Endothelial cell of hepatic sinusoid (primary cell): ENCODE results near the gene ITGB3.

ENCODE experiments used
- in situ Hi-C: cut with HindIII; loops from 2 replicates; pipeline ENCODE4 v1.10.0; 2017; ENCODE audit warnings: low sequenced_read_pairs

The ITGB3 gene

GRCh38 chr17:47295037-47295873 is 41.6 kb downstream of the ITGB3 start:
- in situ Hi-C loops, result no loop called here

DNA sequence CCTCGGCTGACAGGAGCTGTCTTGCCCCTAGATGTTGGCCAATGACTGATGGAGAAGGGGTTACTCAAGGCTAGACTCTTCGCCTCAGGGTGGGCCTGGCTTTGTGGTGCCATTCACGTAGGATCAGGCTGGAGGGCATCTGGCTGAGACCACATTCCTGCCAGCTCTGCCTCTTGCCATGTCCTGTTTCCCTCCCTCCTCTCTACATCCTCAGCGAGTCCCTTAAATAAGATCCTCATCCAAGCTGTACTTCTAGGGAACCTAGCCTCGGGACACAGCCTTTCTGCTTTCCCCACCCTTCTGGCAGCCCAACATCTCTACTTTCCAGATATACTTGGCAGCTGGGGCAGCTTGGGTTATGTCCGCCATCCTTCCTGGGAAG is 42.2 kb downstream of the ITGB3 start:
- in situ Hi-C loops, result no loop called here

GRCh38 chr17:47297661-47298400 is 44.2 kb downstream of the ITGB3 start:
- in situ Hi-C loops, result no loop called here

DNA sequence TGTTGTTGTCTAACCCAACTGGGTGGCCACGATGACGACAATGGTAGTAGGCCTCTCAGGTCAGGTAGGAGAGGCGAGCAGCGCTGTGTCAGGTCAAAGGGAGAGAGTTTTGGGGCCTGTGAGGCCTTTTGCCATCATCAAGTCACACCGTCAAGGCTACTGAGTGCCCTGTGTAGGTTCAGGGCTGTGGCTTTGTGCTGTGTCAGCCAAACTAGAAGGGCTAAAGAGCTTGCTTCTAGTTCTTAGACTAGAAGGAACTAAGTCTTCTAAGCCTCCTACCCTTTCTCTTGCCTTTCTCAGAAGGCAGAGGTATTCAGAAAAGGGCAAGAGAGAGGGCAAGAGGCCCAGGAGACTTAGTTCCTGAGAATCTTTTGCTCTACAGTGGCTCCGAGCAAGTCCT is 45.1 kb downstream of the ITGB3 start:
- in situ Hi-C loops, result no loop called here

- in situ Hi-C loops, result no loop called here
Measured at GRCh38 chr17:47299239-47299910, 45.7 kb downstream of the ITGB3 start.

- in situ Hi-C loops, result no loop called here
Measured at GRCh38 chr17:47300718-47301117, 47.1 kb downstream of the ITGB3 start.

DNA sequence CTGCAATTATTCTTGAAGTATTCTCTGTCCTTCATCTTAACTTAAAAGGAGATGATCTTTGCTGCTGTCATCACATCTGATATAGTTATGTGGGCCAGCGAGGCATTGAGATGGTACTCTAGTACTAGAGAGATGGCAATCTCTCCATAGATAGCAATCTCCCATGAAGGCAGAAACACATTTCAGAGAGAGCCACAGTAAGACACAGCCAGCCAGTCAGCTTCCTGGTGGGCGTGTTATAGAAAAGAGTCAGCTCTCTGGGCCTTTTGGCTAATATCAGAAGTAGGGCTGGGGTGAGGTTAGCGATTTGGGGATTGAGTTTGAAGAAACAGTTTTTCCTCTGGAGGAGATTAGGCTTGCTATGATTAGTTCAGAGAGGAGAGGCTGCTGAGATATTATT is 47.5 kb downstream of the ITGB3 start:
- in situ Hi-C loops, result no loop called here

DNA sequence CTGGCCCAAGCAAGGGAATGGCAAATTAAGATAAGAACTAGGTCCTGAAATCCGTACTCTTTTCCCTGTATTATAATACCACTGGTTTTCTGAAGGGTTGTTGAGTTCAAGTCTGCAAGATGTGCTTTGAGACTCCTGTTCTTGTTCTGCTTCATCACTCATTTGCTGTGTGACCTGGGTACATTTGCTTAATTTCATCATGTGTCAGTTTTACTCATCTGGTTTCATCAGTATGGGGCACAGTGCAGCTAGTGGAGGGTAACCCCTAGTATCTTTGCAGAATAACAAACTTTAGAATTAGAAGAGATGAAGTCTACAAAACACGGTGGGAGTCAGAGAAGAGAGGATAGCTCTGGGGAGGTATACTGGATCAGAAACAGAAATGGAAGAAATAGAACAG is 48.2 kb downstream of the ITGB3 start:
- in situ Hi-C loops, result no loop called here

DNA sequence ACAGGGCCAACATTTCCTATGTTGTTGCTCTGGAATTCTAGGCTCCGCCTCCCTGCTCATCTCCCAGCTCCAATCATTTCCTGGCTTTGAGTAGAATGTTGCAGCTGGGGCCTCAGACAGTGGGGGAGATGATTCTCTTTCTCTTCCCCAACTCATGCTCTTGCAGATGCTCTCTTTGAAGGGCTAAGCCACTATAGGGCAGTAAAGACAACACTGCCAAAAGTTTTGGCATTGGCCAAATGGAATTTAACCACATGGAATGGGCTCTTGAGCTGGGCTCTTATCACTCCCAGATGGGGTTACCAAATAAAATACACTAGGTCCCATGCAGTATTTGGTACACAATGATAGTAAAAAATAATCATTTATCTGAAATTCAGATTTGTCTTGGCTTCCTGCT is 50.6 kb downstream of the ITGB3 start:
- in situ Hi-C loops, result no loop called here

GRCh38 chr17:47305302-47305923 is 51.8 kb downstream of the ITGB3 start:
- in situ Hi-C loops, result no loop called here

DNA sequence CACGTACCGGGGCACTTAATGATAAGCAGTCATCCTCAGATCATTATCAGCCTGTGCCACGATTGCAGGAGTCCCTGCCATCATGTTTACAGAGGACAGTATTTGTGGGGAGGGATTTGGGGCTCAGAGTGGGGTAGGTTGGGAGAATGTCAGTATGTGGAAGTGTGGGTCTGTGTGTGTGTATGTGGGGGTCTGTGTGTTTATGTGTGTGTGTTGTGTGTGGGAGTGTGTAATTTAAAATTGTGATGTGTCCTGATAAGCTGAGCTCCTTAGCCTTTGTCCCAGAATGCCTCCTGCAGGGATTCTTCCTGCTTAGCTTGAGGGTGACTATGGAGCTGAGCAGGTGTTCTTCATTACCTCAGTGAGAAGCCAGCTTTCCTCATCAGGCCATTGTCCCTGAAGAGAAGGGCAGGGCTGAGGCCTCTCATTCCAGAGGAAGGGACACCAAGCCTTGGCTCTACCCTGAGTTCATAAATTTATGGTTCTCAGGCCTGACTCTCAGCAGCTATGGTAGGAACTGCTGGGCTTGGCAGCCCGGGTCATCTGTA is 56.6 kb downstream of the ITGB3 start:
- in situ Hi-C loops, result loop anchor here (5.0 kb wide), 1 partner anchor 73 kb away; no protein-coding TSS in a partner anchor

GRCh38 chr17:47311420-47311819 is 57.8 kb downstream of the ITGB3 start:
- in situ Hi-C loops, result loop anchor here (5.0 kb wide), 1 partner anchor 74 kb away; no protein-coding TSS in a partner anchor

GRCh38 chr17:47315451-47316266 is 62.0 kb downstream of the ITGB3 start:
- in situ Hi-C loops, result no loop called here

DNA sequence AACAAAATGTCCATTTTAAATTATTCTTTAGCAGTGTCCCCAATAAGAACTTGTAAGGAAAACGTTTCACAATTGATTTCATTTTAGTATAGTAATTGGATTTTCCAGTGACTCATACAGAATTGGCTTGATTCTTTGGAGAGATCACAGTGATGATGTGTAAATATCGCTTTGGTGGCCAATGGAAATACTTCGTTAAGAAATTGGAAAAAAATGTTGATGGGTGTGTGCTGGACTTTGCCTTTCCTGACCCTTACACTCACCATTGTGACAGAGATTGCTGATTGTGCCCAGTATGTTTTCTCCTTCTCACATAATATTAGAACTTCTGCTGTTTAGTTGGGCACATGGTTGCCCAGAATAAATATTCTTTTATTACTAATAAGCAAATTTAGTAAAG is 62.7 kb downstream of the ITGB3 start:
- in situ Hi-C loops, result no loop called here

DNA sequence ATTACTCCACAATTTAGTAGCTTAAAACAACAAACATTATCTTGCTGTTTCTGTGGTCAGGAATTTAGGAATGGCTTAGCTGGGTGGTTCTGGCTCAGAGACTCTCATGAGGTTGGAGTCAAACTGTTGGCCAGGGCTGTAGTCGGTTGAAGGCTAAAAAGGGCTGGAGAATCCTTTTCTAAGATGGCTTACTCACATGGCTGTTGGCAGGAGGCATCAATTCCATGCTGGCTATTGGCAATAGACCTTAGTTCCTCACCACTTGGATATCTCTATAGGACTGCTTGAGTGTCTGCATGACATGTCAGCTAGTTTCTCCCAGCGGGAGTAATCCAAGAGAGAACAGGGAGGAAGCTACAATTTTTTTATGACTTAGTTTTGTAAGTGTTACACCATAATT is 63.5 kb downstream of the ITGB3 start:
- in situ Hi-C loops, result no loop called here

DNA sequence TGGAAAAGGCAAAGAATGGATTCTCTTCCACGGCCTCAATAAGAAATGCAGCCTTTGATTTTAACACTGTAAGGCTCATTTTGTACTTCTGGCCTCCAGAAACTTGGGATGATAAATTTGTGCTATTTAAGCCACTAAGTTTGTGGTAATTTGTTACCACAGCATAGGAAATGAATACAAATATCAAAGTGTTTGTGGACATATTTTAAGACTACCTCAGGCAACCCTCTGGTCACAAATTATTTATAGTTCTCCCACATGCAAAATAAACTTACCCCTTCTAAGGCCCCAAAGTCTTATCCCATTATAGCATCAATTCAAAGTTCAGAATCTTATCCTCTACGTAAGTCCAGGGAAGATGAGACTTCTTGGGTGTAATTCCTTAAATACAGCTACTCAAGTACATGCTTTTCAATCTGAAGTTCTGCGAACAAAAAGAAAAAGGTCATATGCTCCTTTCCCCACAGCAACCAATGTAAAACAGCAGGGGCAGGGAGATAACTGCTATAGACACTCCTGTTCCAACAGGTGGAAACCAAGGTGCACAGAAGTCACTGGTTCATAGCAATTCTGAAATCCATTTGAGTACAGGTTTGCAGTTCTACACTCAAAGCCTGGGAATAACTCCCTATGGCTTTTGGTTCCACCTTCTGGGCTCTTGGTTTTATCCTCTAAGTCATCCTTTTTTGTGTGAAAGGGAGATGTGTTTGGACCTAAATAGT is 64.7 kb downstream of the ITGB3 start:
- in situ Hi-C loops, result no loop called here

- in situ Hi-C loops, result no loop called here
Measured at GRCh38 chr17:47320879-47321502, 67.4 kb downstream of the ITGB3 start.

DNA sequence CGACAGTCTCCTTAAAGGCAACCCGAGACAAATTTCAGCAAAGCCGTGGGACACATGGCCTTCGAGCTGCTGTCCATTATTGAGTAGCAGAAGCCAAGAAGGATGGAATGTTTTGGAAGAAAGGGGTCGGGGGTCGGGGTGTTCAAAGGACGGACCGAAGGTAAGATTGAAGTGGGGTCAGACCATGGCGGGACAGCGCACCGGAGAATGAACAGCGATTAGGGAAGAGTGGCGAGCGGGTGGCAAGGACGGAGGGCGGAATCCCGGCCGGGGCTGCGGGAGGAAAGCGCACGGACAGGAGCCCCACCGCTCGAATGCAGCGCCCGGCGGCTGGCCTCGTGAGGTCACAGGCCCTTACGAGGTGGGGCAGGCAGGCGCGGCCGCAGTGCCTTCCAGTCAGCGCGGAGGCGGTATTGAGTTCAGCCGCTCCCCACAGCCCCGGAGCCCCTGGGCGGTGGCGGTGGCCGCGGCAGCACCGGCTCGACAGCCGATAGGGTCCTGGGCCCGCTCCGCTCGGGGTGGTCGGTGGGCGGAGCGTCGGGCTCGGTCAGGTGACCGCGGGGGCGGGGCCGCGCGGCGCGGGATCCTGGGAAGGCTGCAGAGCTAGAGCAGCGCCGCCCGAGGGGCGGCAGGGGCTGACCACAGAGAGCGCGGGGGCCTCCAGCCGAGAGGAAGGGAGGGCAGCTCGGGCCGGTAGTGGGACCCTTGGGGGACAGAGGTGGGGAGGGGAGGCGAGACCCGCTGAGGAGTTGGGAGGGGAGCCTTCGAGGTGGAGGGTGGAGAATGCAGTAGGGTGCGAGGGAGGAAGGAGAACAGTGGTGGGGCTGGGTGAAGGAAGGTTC is 70.0 kb downstream of the ITGB3 start, which contains the start of gene EFCAB13:
Gene EFCAB13 (plus strand): TSS at position 574 of the 842 bp plus-strand sequence. CDS start 4,399 bp downstream, outside the sequence.
- in situ Hi-C loops, result no loop called here
